K562 (cell line): Measurements from ENCODE around the gene PRKAG1. TPM values are rescaled to one million over a fixed set of nuclear protein-coding genes. Genes with fewer than 3 reads are reported as not detected.

Experiments used
- ATAC-seq: fragments of 200-7000 bp; cut with Tn5 transposase; 3 replicates; pipeline ENCODE4 v1.9.1; 2020; ENCODE audit warnings: moderate library complexity
- BruUV-seq: library from RNA; stranded (reverse); fragments of 400-500 nt; replicated peaks from 2 replicates; lab custom pipeline; 2021; lab: Mats Ljungman, UMichigan
- CTCF ChIA-PET: fragments of 300-600 bp; formaldehyde crosslinking; extraction: SDS; loops from one replicate; lab custom pipeline; 2021; ENCODE audit warnings: low intra/inter-chr PET ratio; lab: Yijun Ruan, JAX
- POLR2A ChIA-PET: fragments of 300-600, 350-650 bp; sonication (Branson Sonifier 250); formaldehyde crosslinking; extraction: SDS; loops from one replicate; lab custom pipeline; 2021; ENCODE audit warnings: antibody characterized with exemption, inconsistent platforms; lab: Yijun Ruan, JAX
- DNase-seq, 4 experiments: peaks; one replicate each; pipeline versions ENCODE4 v3.0.0 to v3.0.0-alpha.2; 2011 to 2018; ENCODE audit warnings: low spot score in 3 of 4, mixed read lengths in 3 of 4; ENCODE audit errors: extremely low read depth in 1 of 4
- FAIRE-seq: peaks from 2 replicates; lab custom pipeline; 2011; peaks lifted over from hg19 to GRCh38; lab: Jason Lieb, UNC
- H2AFZ ChIP-seq: 2 replicates; pipeline ENCODE4 v1.6.0; 2011; ENCODE audit warnings: low read depth, low read length, control low read depth, inconsistent platforms
- H3K27ac ChIP-seq: fragments of 200-600 bp; 3 replicates; pipeline ENCODE4 v1.8.0; 2011; ENCODE audit warnings: low read depth, mild to moderate bottlenecking, control low read depth, inconsistent platforms, low read length, moderate library complexity, mixed read lengths; ENCODE audit errors: extremely low read depth
- H3K27me3 ChIP-seq, 2 experiments: fragments of 300-600 bp in 1 of 2; 2 replicates in 1 of 2; 3 replicates in 1 of 2; pipeline versions ENCODE4 v1.6.0 to v1.8.0; 2011; ENCODE audit warnings: inconsistent platforms in 2 of 2, low read length in 2 of 2, mild to moderate bottlenecking in 1 of 2, mixed read lengths in 1 of 2, moderate library complexity in 1 of 2; ENCODE audit not compliant: control insufficient read depth in 2 of 2, insufficient read depth in 2 of 2
- H3K36me3 ChIP-seq: fragments of 300-600 bp; 3 replicates; pipeline ENCODE4 v1.8.0; 2011; ENCODE audit warnings: mild to moderate bottlenecking, low read length, inconsistent platforms; ENCODE audit not compliant: control insufficient read depth, insufficient read depth
- H3K4me1 ChIP-seq, 2 experiments: fragments of 200-600 bp in 1 of 2; replicated peaks in 1 of 2; 2 replicates in 1 of 2; 3 replicates in 1 of 2; pipeline versions ENCODE4 v1.5.1 to v1.8.0; 2011; ENCODE audit warnings: inconsistent platforms in 2 of 2, low read length in 2 of 2, mild to moderate bottlenecking in 1 of 2, mixed read lengths in 1 of 2, moderate library complexity in 1 of 2; ENCODE audit not compliant: control insufficient read depth in 2 of 2, insufficient read depth in 2 of 2
- H3K4me2 ChIP-seq: 2 replicates; pipeline ENCODE4 v1.6.1; 2011; ENCODE audit warnings: low read length, control low read depth, inconsistent platforms, mixed read lengths; ENCODE audit not compliant: insufficient read depth
- H3K4me3 ChIP-seq: fragments of 200-600 bp; sonication (generic), shearing (Covaris generic); 2 replicates; pipeline ENCODE4 v1.5.1; 2016; ENCODE audit warnings: control low read depth, inconsistent platforms
- H3K79me2 ChIP-seq: fragments of 200-600 bp; 3 replicates; pipeline ENCODE4 v1.8.0; 2011; ENCODE audit warnings: low read length, inconsistent platforms; ENCODE audit not compliant: control insufficient read depth, insufficient read depth
- H3K9ac ChIP-seq, 2 experiments: 2 replicates each; pipeline versions ENCODE4 v1.6.0 to v1.6.1; 2011; ENCODE audit warnings: low read depth in 2 of 2, low read length in 2 of 2, control low read depth in 1 of 2, inconsistent platforms in 1 of 2, mild to moderate bottlenecking in 1 of 2, mixed read lengths in 1 of 2; ENCODE audit not compliant: insufficient read depth in 1 of 2
- H3K9me1 ChIP-seq: one replicate; pipeline ENCODE4 v1.6.0; 2011; ENCODE audit warnings: inconsistent platforms, mild to moderate bottlenecking, low read length, moderate library complexity; ENCODE audit not compliant: control insufficient read depth, insufficient read depth
- H3K9me3 ChIP-seq: replicated peaks from 2 replicates; pipeline ENCODE4 v1.5.1; 2011; ENCODE audit warnings: low read depth, low read length, inconsistent platforms; ENCODE audit not compliant: control insufficient read depth, insufficient read depth
- H4K20me1 ChIP-seq: replicated peaks from 2 replicates; pipeline ENCODE4 v1.6.1; 2011; ENCODE audit warnings: low read length, inconsistent platforms, mixed read lengths; ENCODE audit not compliant: control insufficient read depth, insufficient read depth
- CBFA2T3 ChIP-seq: fragments of 450-650 bp; IDR thresholded peaks from 2 replicates; pipeline ENCODE4 v1.6.1; 2017
- CREB3L1 ChIP-seq: fragments of 450-650 bp; IDR thresholded peaks from 2 replicates; pipeline ENCODE4 v1.6.1; 2014; ENCODE audit warnings: low read depth, mild to moderate bottlenecking, moderate library complexity, borderline replicate concordance
- EGR1 ChIP-seq: fragments of 450-650 bp; conservative IDR thresholded peaks from 2 replicates; pipeline ENCODE4 v1.6.1; 2017; ENCODE audit warnings: mild to moderate bottlenecking
- ELF1 ChIP-seq: fragments of 200-800 bp; sonication (Bioruptor generic); IDR thresholded peaks from 2 replicates; pipeline ENCODE4 v1.6.1; 2016; ENCODE audit warnings: missing genetic modification characterization, missing compliant biosample characterization
- FOS ChIP-seq: IDR thresholded peaks from 3 replicates; pipeline ENCODE4 v1.6.1; 2011; ENCODE audit not compliant: insufficient read length; ENCODE audit errors: extremely low read depth
- FOXK1 ChIP-seq: sonication (generic); formaldehyde crosslinking; IDR thresholded peaks from 2 replicates; pipeline ENCODE4 v1.8.0; 2022; ENCODE audit warnings: missing genetic modification reagents, mild to moderate bottlenecking, borderline replicate concordance
- MAZ ChIP-seq, 2 experiments: fragments of 450-650 bp in 1 of 2; sonication (generic) in 1 of 2; formaldehyde crosslinking; IDR thresholded peaks in 1 of 2; conservative IDR thresholded peaks in 1 of 2; 2 replicates each; pipeline versions ENCODE4 v1.4.0 to v1.5.0; 2020; ENCODE audit warnings: mild to moderate bottlenecking in 1 of 2, missing genetic modification reagents in 1 of 2
- NFIC ChIP-seq: fragments of 450-650 bp; IDR thresholded peaks from 2 replicates; pipeline ENCODE4 v1.6.1; 2017; ENCODE audit warnings: mild to moderate bottlenecking, inconsistent platforms
- SIRT6 ChIP-seq: IDR thresholded peaks from one replicate; pipeline ENCODE4 v1.6.1; 2012; ENCODE audit warnings: low read depth, mild to moderate bottlenecking, control low read depth, inconsistent platforms, low read length, moderate library complexity
- ZBED1 ChIP-seq: IDR thresholded peaks from 2 replicates; pipeline ENCODE4 v1.6.1; 2014
- ZNF197 ChIP-seq: fragments of 200-800 bp; sonication (Bioruptor generic); IDR thresholded peaks from 2 replicates; pipeline ENCODE4 v1.6.1; 2016; ENCODE audit warnings: low read depth, missing genetic modification characterization, missing compliant biosample characterization
- ZNF780A ChIP-seq: fragments of 250-450 bp; sonication (Bioruptor Pico); IDR thresholded peaks from 2 replicates; pipeline ENCODE4 v1.5.0; 2021; ENCODE audit warnings: mild to moderate bottlenecking
- WGBS: fragments of 100-300 bp; shearing (Covaris generic); methylation state at CpG from one replicate; pipeline ENCODE4 v1.1.6; 2016; ENCODE audit warnings: low coverage, mixed read lengths; ENCODE audit not compliant: insufficient coverage; ENCODE audit errors: missing lambda C conversion rate; 5-methylcytosine and 5-hydroxymethylcytosine counted together
- in situ Hi-C: fragments of 300-500 bp; cut with MboI; formaldehyde crosslinking; loops from 4 replicates; pipeline ENCODE4 v1.15.0; 2018; ENCODE audit warnings: inconsistent platforms, mixed read lengths
- intact Hi-C: fragments of 100-400 bp; cut with micrococcal nuclease; formaldehyde crosslinking; loops from 2 replicates; pipeline ENCODE4 v1.14.2; 2022
- polyA plus RNA-seq, 8 experiments: library from polyadenylated mRNA; depleted of rRNA in 4 of 8; stranded (reverse) in 5 of 8; unstranded in 3 of 8; fragments of >200 nt; fragmentation: Nextera tagmentation in 2 of 8; fragmentation: Illumina TruSeq in 1 of 8; extraction: Ambion mirVana in 2 of 8; extraction: Trizol in 1 of 8; gene quantifications; 2 replicates each; pipeline versions ENCODE4 v1.2.1 to v1.2.3, GENCODE V29; 2011 to 2014; ENCODE audit warnings: inconsistent platforms in 1 of 8, missing spikeins in 1 of 8
- total RNA-seq, 7 experiments: library from RNA; depleted of rRNA in 6 of 7; stranded (reverse); fragments of >200 nt in 6 of 7; fragmentation: Illumina TruSeq in 2 of 7; extraction: Trizol in 2 of 7; gene quantifications; 2 replicates each; pipeline versions ENCODE4 v1.2.1 to v1.2.3, GENCODE V29; 2011 to 2021; ENCODE audit warnings: low replicate concordance in 1 of 7
- TF ChIP-seq, protein P1 (sequence below): sonication (generic); formaldehyde crosslinking; IDR thresholded peaks from 2 replicates; pipeline ENCODE4 v1.8.0; 2022; ENCODE audit warnings: mild to moderate bottlenecking, missing genetic modification reagents

The PRKAG1 gene
- total and polyA plus RNA-seq, 9 of the 15 experiments (the other 6 are each of a cell fraction or from before 2014, with no cell fraction given) = 51.1 to 126 (median 79.1) TPM

GRCh38 chr12:48957141-48958048, 61.2 kb downstream of the PRKAG1 start, which contains the start of gene ARF3:
TSS of gene ARF3 (minus strand) at chr12:48957487. CDS start at chr12:48941095, 16,392 bp downstream.
- peaks cover 4% of the 10 kb centered on the region for H3K9me1 ChIP-seq
- in situ Hi-C loops (no loop called here), intact Hi-C loops (no loop called here)
- peak within 1 kb of the TSS; percentile 81 for H2AFZ ChIP-seq
- H3K27ac ChIP-seq = peak within 1 kb of the TSS; percentile 71
- CTCF ChIA-PET = interaction anchor here (0.6 kb wide), 2 partner anchors 205 to 974 kb away, joined by 3 read pairs; no protein-coding TSS in a partner anchor
- peaks cover 9 to 20% of the 10 kb centered on the region in 2 experiments; a peak in 4 of 5 replicates for H3K4me1 ChIP-seq
- FAIRE-seq = peak; percentile 84
- POLR2A ChIA-PET = interaction anchor here (0.6 to 1.2 kb wide), 5 partner anchors 9 to 263 kb away, joined by 3 to 7 read pairs (median 4); partner anchors contain the start of gene DDX23
- no peaks in the 10 kb centered on the region for H3K27me3 ChIP-seq
- no peaks in the 10 kb centered on the region for H3K9me3 ChIP-seq
- ATAC-seq = peak; percentile 94
- DNase-seq = peak; percentile 96 to 97 (median 97)
- H3K36me3 ChIP-seq = peaks cover 33% of the 10 kb centered on the region
- peaks cover 48% of the 10 kb centered on the region for H3K79me2 ChIP-seq
- BruUV-seq = no TSS peak
- H3K4me3 ChIP-seq = peak within 1 kb of the TSS; percentile 89
- peak within 1 kb of the TSS; percentile 69 to 91 for H3K9ac ChIP-seq
- H3K4me2 ChIP-seq = peak within 1 kb of the TSS; percentile 89
- WGBS = 1% methylated on average over 49 of the region's 58 CpGs
- peaks cover 5% of the 10 kb centered on the region; the same call in 1 of the 2 replicates for H4K20me1 ChIP-seq
- TF ChIP-seq, protein P1, sequence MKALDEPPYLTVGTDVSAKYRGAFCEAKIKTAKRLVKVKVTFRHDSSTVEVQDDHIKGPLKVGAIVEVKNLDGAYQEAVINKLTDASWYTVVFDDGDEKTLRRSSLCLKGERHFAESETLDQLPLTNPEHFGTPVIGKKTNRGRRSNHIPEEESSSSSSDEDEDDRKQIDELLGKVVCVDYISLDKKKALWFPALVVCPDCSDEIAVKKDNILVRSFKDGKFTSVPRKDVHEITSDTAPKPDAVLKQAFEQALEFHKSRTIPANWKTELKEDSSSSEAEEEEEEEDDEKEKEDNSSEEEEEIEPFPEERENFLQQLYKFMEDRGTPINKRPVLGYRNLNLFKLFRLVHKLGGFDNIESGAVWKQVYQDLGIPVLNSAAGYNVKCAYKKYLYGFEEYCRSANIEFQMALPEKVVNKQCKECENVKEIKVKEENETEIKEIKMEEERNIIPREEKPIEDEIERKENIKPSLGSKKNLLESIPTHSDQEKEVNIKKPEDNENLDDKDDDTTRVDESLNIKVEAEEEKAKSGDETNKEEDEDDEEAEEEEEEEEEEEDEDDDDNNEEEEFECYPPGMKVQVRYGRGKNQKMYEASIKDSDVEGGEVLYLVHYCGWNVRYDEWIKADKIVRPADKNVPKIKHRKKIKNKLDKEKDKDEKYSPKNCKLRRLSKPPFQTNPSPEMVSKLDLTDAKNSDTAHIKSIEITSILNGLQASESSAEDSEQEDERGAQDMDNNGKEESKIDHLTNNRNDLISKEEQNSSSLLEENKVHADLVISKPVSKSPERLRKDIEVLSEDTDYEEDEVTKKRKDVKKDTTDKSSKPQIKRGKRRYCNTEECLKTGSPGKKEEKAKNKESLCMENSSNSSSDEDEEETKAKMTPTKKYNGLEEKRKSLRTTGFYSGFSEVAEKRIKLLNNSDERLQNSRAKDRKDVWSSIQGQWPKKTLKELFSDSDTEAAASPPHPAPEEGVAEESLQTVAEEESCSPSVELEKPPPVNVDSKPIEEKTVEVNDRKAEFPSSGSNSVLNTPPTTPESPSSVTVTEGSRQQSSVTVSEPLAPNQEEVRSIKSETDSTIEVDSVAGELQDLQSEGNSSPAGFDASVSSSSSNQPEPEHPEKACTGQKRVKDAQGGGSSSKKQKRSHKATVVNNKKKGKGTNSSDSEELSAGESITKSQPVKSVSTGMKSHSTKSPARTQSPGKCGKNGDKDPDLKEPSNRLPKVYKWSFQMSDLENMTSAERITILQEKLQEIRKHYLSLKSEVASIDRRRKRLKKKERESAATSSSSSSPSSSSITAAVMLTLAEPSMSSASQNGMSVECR (CRISPR knock-in tag) = peak; percentile 45; the same call in 1 of the 2 replicates
- TF ChIP-seq EGR1 (peak; percentile 98), CREB3L1 (peak; percentile 95), NFIC (peak; percentile 65), ZNF197 (CRISPR knock-in tag) (no peak), ELF1 (tag) (peak; percentile 67), ZNF780A (CRISPR knock-in tag) (no peak), MAZ (CRISPR knock-in tag; conservative IDR thresholded peaks at IDR 0.05 in 1 of 2, IDR thresholded peaks at IDR 0.05 in 1 of 2) (peak; percentile 67 to 90), ZBED1 (peak; percentile 66; the same call in 1 of the 2 replicates), FOXK1 (CRISPR knock-in tag) (no peak), FOS (no peak), CBFA2T3 (0 out of 2 replicates have a peak, but pooled peaks have one; percentile 5), SIRT6 (no peak)
